GM18868 (cell line): ENCODE measurements around the gene SETX.
"Not testable (repeated sequence)": the region's sequence is repeated elsewhere in the genome, so short reads cannot be mapped to it uniquely, and the experiment has no call there.

ENCODE experiments used
- ATAC-seq: cut with Tn5 transposase; IDR thresholded peaks from one replicate; pipeline ENCODE4 v1.9.1; 2021; ENCODE audit warnings: mild to moderate bottlenecking, moderate library complexity; ENCODE audit not compliant: unreplicated experiment

SETX gene

DNA sequence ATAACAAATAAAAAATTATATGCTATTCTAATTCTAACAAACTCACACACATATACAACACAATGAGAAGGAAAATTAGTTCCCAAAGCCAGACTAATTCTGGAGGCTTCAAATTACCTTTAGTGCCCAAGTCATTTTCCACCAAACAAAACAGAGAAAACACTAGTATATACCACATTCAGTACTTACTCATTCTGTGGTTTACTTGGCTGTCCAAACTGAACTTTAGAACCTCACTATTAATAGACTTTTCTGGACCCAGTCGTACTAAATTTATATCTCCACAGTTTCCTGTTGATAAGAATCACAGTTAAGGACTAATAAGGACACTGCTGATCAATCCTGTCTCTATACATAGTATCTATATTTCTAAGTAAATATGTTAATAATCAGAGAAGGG lies 66.4 kb downstream of the SETX start:
- no peak for ATAC-seq

GRCh38 chr9:132287256-132287760 lies 67.5 kb downstream of the SETX start:
- ATAC-seq, result no peak

DNA sequence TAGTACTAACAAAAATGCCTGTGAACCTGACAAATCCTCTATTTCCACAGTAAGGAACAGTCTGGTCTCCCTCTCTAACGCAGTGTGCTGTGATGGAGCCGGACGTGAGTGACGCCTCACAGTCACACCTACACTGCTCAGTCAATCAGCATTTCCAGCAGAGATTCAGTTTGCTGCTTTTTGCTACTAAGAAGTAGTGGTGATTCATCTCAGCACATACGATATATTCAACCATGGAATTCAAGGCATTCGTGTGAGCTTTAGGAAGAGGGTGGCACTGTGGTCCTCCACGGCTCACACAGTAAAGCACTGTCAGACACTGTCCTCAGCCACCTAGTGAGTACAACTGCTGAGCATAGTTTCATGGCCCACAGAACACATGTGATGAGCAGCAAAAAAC lies 70.9 kb downstream of the SETX start:
- ATAC-seq, result no peak

GRCh38 chr9:132283165-132283564 lies 71.6 kb downstream of the SETX start:
- no peak for ATAC-seq

GRCh38 chr9:132274861-132275260 lies 79.9 kb downstream of the SETX start:
- ATAC-seq, result no peak

DNA sequence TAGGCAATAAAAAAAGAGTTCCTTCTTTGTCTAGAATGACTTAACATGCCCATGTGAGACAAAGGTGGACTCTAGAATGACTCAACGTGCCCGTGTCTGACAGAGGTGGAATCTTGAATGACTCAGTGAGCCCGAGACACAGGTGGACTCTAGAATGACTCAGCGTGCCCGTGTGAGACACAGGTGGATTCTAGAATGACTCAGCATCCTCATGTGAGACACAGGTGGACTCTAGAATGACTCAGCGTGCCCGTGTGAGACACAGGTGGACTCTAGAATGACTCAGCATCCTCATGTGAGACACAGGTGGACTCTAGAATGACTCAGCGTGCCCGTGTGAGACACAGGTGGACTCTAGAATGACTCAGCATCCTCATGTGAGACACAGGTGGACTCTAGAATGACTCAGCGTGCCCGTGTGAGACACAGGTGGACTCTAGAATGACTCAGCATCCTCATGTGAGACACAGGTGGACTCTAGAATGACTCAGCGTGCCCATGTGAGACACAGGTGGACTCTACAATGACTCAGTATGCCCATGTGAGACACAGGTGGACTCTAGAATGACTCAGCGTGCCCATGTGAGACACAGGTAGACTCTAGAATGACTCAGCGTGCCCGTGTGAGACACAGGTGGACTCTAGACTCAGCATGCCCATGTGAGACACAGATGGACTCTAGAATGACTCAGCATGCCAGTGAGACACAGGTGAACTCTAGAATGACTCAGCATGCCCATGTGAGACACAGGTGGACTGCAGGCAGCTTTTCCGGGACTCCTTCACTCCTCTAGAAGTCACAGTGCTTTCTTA lies 84.9 kb downstream of the SETX start:
- ATAC-seq, result not testable (repeated sequence)

GRCh38 chr9:132268725-132269352 lies 85.9 kb downstream of the SETX start:
- no peak for ATAC-seq

GRCh38 chr9:132267660-132268059 lies 87.1 kb downstream of the SETX start:
- ATAC-seq, result no peak

DNA sequence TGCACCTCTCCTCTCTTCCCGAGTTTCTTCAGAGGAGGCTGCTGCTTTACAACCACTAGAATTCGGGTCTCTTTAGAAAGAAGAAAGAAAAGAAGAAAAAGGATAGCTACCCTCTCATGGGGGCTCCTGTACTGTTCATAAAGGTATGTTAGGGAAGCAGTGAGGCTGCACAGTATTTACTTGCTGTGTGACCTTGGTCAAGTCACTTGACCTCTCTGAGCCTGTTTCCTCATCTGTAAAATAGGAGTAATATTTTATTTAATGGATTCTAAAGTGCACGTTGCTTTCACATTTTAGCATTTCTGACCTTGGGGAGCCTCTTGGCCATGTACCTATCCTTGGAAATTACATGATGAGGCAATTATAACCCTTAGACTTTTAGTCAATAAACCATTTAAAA lies 88.8 kb downstream of the SETX start:
- ATAC-seq, result no peak

DNA sequence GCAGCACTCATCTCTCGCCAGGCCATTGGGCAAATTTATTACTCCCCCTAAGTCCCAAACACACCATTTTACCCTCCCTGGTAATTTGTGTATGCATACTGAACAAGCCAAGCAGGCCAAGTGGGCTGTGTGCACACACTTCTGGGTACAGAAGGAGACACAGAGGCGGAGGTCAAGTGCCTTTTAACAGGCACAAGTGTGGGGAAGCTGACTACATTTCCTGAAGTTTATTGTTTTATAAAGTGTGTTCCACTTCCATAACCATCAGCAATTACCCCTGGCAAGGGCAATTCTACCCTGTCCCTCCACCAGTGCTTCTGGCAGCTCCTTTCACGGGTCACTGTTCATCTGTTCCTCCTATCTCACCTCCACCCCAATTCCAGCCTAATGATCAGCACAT lies 93.9 kb downstream of the SETX start:
- no peak for ATAC-seq

- no peak for ATAC-seq
Measured at GRCh38 chr9:132250324-132251262, 104.2 kb downstream of the SETX start.

DNA sequence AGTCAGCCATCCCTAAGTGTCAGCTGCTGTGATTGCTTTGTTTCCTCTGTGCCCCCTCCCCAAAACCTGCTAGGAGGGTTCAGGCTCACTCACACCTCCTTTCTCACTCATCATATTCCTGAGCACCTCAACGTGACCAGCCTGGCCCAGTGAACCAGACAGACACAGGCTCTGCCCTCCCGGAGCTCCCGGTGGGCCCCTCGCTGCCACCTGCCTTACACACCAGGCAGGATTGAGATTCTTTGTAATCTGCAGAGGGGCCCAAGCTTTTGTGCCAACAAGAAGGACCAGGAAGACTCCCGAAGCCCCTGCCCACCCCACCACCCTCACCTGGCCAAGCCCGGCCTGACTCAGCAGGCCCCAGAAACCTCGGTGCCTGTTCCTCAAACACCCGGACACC lies 105.1 kb downstream of the SETX start:
- ATAC-seq, result no peak

DNA sequence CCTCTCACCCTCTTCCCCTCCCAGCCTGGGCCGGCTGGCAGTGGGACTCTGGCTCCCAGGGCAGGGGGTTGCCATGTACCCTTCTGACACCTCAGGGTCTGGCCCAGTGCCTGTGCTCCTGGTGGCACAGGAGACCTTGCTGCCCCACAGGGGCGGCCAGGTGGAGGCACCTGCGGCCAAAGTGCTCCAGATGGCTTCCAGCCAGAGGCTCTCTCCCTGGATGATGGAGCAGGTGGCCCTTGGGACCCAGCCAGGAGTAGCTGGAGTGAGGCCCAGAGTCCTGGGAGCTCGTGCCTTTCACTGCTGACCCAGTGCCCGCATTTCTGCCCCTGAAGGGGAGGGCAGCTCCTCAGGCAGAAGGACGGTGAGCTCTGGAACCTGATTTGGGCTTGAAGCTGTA lies 105.7 kb downstream of the SETX start:
- ATAC-seq, result no peak

DNA sequence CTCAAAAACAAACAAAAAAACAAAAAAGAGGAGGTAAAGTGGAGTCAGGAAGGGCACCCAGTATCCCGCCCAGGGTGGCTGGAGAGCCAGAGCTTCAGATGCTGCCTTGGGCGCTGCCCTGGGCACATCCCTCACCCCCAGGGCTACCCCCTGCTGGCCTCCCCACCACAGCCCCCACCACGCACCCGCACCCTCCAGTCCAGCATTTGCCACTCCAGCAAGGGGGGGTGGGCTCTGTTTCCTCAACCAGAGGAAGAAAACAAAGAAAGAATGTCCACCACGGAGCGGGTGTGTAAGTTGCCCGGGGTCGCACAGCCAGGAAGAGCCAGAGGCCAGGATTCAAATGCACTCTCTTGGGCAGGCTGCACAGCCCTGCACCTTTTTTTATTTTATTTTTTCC lies 106.8 kb downstream of the SETX start:
- ATAC-seq, result no peak

DNA sequence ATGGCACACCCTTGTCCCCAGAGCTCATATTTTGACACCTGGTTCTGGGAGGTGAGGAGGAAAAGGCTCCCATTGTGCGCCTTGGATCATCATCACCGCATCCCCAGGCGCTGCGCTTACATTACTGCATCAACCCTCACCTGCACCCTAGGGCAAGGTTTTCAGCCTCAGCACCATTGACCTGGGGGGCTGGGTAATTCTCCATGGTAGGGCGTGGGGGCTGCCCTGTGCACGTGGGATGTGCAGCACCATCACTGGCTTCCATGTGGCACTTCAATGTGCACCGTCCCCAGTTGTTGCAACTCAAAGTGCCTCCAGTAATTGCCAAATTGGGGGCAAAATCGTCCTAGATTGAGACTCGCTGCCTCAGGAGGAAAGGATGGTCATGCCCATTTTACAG lies 109.3 kb downstream of the SETX start:
- ATAC-seq, result no peak

DNA sequence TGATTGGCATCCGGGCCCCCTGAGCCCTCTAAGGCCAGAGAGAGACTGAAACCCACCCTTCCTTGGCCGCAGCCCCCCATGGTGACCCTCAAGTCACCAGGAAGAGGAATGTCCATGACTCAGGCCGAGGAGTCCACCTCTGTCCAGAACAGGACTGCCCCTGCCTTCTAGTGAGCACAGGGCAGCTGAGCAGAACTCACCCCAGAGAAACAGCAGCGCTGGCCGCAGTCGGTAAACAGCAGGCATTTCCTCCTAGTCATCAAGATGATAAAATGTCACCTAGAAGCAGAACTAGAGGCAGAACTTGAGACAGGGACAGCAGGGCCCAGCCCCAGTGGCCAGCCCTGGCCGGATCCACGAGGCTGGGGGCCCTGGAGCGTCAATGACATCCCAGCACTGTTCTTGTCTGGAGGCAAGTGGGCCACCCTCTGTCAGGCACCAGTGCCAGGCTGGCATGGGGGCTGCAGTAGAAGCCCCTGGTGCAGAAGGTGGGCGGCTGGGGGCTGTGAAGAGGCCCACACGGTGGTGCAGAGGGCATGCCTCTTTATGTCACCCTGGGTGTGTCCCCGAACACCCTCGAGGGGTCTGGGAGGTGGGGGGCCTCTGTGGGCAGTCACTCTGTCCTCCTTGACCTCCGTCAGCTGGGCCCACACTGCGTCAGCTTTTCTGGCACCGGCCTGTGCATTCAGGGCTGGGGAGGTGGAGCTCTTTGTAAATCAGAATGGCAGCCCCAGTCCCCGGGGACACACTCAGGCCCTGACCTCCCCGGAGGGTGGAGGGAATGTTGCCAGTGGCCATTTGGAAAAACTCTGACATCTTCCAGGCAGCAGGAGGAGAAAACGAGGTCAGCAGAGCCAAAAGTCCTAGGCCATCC lies 110.0 kb downstream of the SETX start:
- no peak for ATAC-seq

DNA sequence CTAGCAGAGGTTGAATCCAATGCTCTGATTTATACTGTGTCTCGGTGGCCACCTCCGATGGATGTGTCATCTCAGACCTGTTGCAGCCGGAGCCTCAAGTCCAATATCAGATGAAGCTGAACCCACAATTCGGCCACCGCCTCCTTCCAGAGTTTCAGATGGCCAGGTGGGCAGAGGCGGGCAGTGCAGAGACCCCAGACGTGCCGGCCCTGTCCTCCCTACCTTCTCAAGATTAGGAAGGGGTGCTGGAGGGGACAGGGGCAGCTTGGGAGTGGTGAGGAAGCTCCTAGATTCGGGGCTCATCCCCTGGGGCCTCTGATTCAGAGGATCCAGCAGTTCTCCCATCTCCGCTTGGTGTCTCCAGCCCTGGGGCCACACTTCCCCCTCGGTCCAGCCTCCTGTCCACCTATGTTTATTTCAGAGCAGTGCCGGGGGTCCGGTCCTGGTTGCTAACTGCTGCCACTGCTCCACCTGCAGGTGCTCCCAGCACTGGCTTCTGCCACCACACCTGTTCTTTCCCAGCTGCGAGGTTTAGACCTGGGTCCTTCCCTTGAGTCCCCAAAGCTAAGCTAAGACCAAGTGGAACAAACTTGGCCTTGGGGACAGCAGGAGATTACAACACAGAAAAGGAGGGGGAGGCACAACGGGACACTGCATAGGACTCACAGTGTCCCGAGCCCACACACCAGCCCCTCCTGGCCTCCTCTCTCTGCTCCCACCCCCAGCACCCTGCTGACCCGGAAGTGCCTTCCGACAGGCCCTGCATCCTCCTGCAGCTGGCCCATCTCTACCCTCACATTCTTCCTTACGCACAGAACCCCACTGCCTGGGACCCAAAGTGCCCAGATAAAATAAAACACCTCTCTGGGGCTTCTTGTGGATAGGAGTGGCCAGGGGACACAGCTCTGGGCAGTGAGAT lies 111.4 kb downstream of the SETX start:
- no peak for ATAC-seq

DNA sequence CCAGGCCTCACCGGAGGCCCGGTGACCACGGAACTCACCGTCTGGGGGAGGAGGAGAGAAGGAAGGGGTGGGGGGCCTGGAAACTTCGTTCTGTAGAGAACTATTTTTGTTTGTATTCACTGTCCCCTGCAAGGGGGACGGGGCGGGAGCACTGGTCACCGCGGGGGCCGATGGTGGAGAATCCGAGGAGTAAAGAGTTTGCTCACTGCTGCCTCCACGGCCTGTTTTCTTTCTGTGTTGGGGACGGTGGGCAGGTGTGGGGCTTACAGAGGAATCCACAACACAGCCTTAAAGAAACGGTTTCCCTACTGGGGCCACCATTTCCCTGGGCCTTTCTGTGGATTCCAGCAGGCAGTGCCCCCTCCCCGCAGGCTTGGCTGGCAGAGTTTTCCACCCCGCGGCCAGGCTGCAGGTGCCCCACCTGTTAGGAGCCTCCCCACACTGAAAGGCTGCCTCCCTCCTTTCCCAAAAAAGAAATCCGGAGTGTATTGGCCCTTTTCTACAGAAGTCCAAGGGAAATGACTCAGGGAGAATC lies 112.1 kb downstream of the SETX start:
- no peak for ATAC-seq
